ENCODE results near the gene COMMD10.
A peak's percentile ranks its signal among the peaks of the same experiment; 100 is the strongest.
"Not testable (repeated sequence)": the region's sequence is repeated elsewhere in the genome, so short reads cannot be mapped to it uniquely, and the experiment has no call there.

COMMD10 gene

GRCh38 chr5:116084871-116085715 lies at the start of gene COMMD10:
Gene COMMD10, plus strand, starts transcription at chr5:116085025.
- peak; percentile 60 to 64 for DNase-seq (ENCODE audit: low read depth in 2 of 2)

GRCh38 chr5:116035123-116035522 lies 49.7 kb upstream of the COMMD10 start:
- DNase-seq (ENCODE audit: low read depth in 2 of 2), result no peak

GRCh38 chr5:116037236-116037822 lies 47.5 kb upstream of the COMMD10 start:
- no peak for DNase-seq (ENCODE audit: low read depth in 2 of 2)

GRCh38 chr5:116038817-116039216 lies 46.0 kb upstream of the COMMD10 start:
- no peak for DNase-seq (ENCODE audit: low read depth in 2 of 2)

- no peak for DNase-seq (ENCODE audit: low read depth in 2 of 2)
Observed at GRCh38 chr5:116042375-116042774, 42.5 kb upstream of the COMMD10 start.

- no peak for DNase-seq (ENCODE audit: low read depth in 2 of 2)
Observed at GRCh38 chr5:116044073-116044472, 40.8 kb upstream of the COMMD10 start.

GRCh38 chr5:116045821-116046220 lies 39.0 kb upstream of the COMMD10 start:
- DNase-seq (ENCODE audit: low read depth in 2 of 2), result no peak

GRCh38 chr5:116046261-116046660 lies 38.6 kb upstream of the COMMD10 start:
- no peak for DNase-seq (ENCODE audit: low read depth in 2 of 2)

GRCh38 chr5:116046823-116047222 lies 38.0 kb upstream of the COMMD10 start:
- DNase-seq (ENCODE audit: low read depth in 2 of 2), result no peak

- no peak for DNase-seq (ENCODE audit: low read depth in 2 of 2)
Observed at GRCh38 chr5:116058346-116058936, 26.4 kb upstream of the COMMD10 start.

GRCh38 chr5:116062352-116062751 lies 22.5 kb upstream of the COMMD10 start:
- no peak for DNase-seq (ENCODE audit: low read depth in 2 of 2)

- no peak for DNase-seq (ENCODE audit: low read depth in 2 of 2)
Observed at GRCh38 chr5:116063950-116064349, 20.9 kb upstream of the COMMD10 start.

GRCh38 chr5:116068028-116068632 lies 16.7 kb upstream of the COMMD10 start:
- no peak for DNase-seq (ENCODE audit: low read depth in 2 of 2)

GRCh38 chr5:116071211-116071610 lies 13.6 kb upstream of the COMMD10 start:
- DNase-seq (ENCODE audit: low read depth in 2 of 2), result no peak

GRCh38 chr5:116075191-116075831 lies 9.5 kb upstream of the COMMD10 start:
- no peak for DNase-seq (ENCODE audit: low read depth in 2 of 2)

GRCh38 chr5:116076496-116076895 lies 8.3 kb upstream of the COMMD10 start:
- no peak for DNase-seq (ENCODE audit: low read depth in 2 of 2)

- no peak for DNase-seq (ENCODE audit: low read depth in 2 of 2)
Observed at GRCh38 chr5:116078199-116078598, 6.6 kb upstream of the COMMD10 start.

GRCh38 chr5:116084287-116084691 lies 536 bp upstream of the COMMD10 start:
- DNase-seq (ENCODE audit: low read depth in 2 of 2), result no peak

GRCh38 chr5:116086309-116086708 lies 1.5 kb downstream of the COMMD10 start:
- DNase-seq (ENCODE audit: low read depth in 2 of 2), result not testable (repeated sequence)

- no peak for DNase-seq (ENCODE audit: low read depth in 2 of 2)
Observed at GRCh38 chr5:116088062-116088461, 3.2 kb downstream of the COMMD10 start.

GRCh38 chr5:116090302-116090701 lies 5.5 kb downstream of the COMMD10 start:
- no peak for DNase-seq (ENCODE audit: low read depth in 2 of 2)

- no peak for DNase-seq (ENCODE audit: low read depth in 2 of 2)
Observed at GRCh38 chr5:116091416-116091815, 6.6 kb downstream of the COMMD10 start.

All from stimulated activated CD8-positive, alpha-beta memory T cell treated with anti-CD3 and anti-CD28 coated beads, Interleukin-2, amount 100 ng/mL, for 48 hours (primary cell).